GM21526 (cell line): Measurements from ENCODE around the gene CTDP1.

ENCODE experiments used
- ATAC-seq: cut with Tn5 transposase; IDR thresholded peaks from one replicate; pipeline ENCODE4 v1.9.1; 2021; ENCODE audit warnings: moderate library complexity; ENCODE audit not compliant: unreplicated experiment, low FRiP score

The CTDP1 gene

DNA sequence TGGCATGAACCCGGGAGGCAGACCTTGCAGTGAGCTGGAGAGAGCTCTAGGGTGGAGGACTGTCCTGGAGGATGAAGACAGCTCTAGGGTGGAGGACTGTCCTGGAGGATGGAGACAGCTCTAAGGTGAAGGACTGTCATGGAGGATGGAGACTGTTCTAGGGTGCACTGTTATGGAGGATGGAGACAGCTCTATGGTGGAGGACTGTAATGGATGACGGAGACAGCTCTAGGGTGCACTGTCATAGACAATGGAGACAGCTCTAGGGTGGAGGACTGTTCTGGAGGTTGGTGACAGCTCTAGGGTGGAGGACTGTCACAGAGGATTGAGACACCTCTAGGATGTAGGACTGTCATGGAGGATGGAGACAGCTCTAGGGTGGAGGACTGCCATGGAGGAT lies 97.1 kb downstream of the CTDP1 start:
- no peak for ATAC-seq

DNA sequence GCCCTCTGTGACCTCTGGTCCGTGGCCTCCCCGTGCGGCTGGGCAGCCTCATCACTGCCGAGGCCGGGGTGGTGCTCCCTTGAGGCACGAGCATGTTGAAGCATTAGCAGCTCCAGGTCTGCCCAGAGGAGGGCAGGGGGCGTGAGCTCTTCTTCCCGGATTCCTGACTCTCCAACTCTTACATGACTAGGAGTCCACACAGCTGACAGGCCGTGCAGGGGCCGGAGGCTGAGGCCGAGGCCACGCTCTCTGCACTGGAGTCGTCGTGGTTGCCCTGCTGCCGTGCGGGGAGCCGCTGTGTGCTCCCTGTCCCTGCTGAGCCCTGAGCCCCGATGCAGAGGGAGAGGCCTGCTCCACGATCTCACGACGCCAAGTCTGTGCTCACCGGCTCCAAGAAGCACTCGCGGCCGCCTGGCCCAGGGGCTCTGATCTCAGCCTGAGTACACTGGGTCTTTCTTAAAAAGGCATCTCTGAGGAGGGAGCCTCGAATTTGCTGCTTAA lies 98.7 kb downstream of the CTDP1 start:
- no peak for ATAC-seq

DNA sequence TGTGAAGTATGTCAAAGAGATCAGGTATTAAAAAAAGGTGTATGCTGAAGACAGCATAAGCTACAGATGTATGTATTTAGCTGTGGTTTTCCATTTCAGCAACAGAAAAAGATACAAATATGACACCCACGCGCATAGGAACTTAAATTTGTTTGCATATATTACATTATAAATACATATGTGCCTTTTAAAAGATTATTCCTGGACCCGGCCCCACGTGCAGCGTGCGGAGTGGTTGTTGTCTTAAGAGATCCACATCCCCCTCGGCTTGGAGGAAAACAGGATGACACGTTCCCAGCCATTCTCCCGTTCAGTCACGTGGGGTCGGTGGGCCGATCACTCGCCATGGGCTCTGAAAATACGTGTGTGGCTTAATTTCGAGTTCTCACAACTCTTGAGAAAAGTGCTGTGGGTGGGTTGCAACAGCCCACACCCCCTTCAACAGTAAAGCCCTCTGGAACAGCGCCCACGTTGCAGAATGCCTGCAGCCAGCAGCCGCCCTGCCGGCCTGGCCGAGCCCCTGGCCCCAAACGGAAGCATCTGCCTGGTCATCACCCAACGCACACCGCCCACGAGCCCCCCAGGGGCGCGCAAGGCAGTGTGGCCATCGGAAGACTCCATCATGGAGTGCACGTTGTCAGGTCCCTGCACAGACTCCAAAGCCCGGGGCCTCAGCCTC lies 99.6 kb downstream of the CTDP1 start:
- no peak for ATAC-seq

DNA sequence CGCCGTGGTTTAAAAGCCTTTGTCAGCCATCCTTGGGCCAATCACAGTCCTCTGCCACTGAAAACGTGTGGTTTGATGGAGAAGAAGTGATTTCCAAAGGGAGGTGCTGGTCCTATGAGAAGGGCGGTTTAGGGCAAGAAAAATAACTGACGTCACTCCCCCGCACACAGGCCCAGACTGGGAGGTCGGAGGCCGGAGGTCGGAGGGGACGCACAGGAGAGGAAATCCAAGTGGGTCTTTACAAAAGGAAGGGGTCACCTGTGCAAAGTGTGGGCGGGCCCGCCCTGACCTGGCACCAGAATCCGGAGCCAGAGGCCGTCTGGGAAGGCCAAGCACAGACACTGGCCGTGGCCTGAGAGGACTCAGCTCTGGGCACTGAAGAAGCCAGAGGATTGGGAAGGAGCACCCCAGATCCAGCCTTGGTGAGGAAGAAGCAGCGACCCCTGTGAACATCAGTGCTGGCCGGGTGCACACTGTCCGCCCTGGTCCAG lies 100.1 kb downstream of the CTDP1 start:
- ATAC-seq: no peak

DNA sequence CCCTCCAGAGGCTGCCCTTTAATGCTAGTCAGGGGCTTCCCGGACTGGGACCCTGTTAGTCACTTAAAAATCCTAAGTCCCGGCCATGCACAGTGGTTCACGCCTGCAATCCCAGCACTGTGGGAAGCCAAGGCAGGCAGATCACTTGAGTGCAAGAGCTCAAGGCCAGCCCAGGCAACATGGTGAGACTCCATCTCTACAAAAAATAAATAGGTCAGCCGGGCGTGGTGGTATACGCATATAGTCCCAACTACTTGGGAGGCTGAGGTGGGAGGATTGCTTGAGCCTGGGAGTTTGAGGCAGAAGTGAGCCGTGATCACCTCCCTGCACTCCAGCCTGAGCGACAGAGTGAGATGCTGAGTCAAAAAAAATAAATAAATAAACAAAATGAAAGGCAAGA lies 100.9 kb downstream of the CTDP1 start:
- ATAC-seq: no peak

DNA sequence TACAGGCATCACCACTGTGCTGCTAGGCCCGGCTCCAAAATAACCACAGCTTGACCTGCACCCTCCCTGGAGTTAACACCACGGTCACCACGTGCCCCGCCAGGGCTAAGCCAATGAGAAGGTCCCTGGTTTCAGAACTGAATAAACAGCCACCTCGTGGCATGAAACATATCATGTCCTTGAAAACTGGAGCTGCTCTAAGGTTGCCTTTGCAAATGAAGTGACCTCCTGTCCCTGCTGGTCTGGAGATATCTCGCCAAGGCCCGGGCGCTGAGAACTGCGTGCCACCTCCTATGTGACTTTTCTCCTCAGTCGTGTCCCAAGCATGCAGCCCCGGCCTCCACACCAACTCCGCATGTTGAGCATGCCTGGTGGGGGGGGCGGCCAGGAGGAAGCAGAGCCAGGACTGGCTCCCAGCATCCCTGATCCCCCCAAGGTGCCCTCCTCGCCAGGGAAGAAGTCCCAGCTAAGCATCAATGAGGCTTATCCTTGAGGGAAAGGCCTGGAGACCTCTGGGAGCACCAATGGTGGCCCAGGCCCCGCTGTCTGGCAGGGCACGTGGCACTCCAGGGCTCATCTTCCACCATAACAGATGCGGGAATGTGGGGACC lies 101.8 kb downstream of the CTDP1 start:
- ATAC-seq: no peak

DNA sequence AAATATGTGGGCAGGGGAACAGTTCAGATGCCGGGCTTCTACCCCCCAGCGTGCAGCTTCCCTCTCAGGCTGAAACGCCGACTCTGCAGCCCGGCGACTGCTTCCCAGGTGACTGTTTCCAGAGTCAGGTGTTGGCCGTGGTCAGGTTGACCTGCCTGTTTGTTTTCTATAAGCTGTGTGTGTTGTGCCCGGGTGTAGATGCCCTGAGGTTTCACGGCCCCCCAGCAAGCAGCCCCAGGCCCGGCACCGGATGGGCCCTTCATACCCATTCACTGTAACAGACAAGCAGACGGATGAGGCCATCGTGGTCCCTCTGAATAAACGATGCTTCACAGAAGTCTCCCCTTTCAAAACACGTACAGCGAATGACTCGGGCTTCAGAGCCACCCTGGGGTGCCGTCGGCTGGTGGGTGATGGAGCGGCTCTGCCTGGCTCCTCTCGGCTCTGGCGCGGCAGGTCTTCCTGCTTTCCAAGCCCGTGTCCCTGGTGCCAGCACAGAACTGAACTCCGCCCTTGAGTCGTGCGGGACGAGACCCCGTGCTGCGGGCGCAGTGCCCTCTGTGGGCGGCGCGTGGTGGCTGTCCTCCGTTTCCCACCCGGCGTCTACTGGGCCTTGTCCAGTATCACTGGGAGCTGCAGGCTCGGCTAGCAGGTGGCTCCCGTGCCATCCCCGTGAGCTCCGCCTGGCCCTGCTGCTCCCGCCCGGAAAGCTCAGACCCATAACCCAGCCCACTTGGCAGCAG lies 103.1 kb downstream of the CTDP1 start:
- no peak for ATAC-seq

DNA sequence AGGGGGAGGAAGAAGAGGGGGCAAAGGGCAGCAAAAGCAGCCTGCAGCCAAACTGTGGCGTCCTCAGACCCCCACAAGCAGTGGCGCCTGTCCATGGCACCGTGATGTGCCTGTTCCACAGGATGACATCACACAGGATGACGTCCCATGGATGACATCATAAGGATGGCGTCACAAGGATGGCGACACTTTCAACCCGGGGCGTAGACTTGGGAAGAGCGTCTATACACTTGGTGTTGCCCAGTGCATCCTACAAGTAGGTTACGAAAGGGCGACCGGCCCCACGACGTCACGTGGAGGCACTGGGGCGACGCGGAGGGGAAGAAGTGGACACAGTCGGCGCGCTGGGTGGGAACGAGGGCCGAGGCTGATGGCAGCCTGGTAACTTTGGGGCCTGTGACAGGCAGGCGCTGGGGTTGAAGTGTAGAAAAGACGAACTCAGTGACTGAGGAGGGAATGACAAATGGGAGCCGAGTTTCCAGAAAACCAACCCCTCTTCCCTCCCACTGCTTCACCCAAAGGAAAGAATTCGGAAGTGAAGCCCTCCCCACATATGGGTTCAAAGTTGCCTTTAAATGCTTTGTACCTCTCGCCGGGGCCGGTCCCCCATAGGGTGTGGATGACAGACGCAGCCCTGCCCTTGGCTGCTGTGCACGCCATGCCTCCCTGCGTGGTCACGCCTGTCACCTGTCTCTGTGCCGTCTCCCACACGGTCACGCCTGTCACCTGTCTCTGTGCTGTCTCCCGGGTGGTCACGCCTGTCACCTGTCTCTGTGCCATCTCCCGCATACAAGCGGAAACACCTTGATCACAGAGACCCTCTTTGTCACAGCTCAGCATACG lies 104.7 kb downstream of the CTDP1 start:
- ATAC-seq: no peak

DNA sequence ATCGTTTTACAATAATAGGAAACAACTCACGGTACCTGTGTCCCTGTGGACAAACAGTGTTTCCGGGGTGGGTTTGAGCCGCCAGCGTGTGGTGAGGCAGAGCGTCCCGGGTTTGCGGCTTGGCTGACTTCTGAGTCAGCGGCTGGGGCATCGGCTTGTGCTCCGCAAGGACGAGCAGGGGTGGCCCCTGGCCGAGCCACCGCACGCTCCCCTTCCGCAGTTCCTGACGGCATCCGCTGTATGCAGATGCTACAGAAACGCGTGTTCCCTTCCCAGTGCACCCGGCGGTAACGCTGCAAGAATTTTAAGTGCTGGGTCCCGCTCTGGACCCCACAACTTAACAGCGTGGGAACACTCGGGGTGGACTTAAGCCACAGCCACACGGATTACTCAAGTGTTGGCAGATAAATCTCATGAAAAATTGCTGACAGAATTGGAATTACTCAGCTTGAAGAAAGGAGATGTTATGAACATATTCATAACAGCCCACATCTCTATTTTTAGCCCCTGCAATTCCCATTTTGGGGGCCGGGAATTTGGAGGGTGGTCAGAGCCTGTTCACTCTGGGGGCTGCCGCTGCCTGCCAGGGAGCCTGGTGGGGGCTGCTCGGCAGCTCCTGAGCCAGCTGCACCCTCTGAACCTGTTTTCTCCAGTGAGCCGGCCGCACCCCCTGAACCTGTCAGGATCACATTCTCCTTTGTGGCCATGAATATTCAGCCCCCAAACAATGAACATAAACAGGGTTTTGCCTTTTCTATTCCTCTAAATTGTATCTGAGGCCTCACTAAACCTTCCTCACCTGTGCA lies 105.6 kb downstream of the CTDP1 start:
- ATAC-seq: no peak

DNA sequence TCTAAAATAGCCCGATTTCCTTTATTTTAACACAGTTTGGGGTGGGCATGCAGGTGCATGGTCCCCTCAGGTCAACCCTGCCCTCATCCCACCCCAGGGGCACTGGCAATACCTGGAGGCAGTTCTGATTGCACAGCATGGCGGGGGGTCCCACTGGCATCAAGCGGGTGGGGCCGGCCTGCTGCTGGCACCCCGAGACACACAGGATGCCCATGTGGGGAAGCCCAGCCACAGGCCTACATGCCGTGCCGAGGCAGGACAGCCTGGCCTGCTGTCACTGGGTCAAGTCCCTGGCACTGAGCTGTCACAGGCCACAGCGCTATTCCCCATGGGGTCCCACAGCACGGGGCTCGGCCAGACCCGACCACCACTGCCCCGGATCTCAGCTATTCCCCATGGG lies 106.2 kb downstream of the CTDP1 start:
- ATAC-seq: no peak

DNA sequence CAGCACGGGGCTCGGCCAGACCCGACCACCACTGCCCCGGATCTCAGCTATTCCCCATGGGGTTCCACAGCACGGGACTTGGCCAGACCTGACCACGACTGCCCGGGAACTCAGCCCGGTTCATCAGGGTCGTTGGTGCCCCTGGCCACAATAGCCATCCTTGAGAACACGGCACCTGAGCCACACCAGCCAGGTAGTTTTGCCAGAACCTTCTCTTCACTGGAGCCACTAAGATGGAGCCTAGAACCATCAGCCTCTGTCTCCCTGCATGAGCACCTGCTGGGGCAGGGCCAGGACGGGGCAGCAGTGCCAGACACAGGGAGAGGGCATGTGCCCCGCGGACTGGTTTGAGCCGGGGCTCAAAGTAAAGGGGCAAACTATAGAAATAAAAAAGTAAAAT lies 106.7 kb downstream of the CTDP1 start:
- ATAC-seq: no peak

DNA sequence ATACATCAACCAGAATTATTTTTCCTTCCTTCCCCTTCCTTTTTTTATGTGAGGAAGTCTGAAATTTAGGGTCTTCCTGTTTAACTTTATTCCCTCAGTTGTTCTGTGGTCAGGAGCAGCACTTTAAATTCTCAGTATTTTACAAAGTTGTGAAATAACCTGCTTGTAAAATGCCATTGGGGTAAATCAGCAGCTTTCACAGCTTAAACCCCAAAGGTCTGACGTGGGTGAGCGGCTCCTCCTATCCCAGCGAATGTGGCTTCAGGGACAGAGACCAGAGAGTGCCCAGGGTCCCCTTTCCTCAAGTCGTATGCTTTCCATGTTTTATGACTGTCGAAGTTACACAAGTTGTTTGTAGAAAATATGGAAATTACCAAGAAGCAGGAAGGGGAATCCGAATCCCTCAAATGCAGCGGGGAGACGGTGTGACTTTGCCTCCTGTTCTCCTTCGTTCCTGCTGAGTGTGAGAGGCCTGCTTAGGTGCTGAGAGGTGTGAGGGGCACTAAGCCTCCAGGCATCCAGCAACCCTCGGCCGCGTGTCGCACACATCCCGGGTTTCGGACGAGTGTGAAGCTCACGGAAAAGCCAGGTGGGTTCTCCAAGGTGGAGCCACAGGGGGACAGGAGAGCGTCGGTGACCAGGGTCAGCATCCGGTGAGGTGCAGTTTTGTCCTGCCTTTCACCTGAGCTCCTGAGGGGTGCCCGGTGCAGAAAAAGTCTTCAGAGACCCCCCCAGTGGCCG lies 107.4 kb downstream of the CTDP1 start:
- ATAC-seq: no peak

DNA sequence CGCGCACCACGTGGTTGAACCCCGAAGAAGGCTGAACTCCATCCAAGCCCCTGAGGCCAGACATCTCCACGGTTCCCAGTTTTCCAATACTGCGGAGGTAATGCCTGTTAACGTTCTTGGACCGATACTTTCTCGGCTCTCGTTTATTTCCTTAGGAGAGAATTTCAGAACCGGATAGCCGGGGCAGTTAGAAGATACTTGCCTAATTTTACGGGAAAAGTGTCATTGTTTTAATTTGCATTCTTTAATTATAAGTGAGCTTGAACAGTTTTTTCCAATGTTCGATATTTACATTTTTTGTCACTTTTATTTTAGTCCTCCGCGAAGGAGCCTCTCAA lies 107.9 kb downstream of the CTDP1 start:
- no peak for ATAC-seq

DNA sequence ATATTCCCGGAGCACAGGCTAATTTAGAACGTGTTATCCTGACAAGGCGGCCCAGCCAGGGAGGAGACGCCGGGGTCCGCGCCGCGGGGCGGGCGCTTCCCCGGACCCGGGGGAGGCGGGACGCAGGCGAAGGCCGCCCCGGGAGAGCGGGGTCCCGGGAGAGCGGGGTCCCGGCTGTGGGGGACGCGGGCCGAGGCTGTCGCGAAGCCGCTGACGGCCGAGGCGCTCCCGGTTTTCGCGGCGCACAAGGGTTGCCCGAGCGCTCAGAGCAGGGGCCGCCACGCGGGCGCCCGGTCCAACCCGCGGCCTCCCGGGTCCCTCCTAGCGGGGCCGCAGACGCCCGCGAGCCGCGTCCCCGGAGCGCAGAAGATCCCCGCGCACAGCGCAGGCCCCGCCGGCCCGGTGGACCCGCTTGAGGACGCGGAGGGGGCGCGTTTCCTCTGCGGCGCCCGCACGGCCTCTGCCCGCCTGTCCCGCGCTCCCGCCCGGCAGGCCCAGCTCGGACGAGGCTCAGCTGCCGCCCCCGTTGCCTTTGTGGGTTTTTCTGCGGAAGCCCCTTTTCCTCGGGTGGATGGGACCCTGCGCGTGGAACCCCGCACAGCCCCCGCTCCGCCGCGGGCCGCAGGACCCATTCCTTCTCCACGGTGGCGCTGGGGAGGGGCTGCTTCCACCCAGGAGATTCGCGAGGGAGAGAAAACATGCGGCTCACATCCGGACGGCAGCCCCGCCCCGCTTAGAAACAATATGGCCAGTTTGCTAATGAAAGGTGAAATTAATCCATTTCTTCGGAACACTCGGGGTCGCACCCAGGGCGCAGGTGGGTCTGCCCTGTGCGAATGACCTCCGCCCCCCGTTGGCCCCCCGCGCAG lies 108.5 kb downstream of the CTDP1 start:
- ATAC-seq: no peak

DNA sequence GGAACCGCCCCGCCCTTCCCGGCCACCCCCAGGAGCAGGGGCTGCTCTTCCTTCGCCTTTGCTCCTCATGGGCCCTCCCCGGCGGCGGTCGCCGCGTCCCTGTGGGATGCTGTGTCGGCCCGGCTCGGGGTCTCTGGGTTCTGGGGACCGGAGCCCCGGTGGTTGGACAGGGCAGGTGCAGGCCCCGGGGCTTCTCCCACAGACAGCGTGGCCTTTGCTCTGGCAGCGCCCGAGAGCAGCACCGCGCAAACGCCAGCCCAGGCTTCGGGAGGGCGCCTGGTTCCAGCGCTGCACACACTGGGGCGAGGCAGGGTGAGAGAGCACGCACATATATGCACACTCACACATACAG lies 109.1 kb downstream of the CTDP1 start:
- ATAC-seq: no peak

DNA sequence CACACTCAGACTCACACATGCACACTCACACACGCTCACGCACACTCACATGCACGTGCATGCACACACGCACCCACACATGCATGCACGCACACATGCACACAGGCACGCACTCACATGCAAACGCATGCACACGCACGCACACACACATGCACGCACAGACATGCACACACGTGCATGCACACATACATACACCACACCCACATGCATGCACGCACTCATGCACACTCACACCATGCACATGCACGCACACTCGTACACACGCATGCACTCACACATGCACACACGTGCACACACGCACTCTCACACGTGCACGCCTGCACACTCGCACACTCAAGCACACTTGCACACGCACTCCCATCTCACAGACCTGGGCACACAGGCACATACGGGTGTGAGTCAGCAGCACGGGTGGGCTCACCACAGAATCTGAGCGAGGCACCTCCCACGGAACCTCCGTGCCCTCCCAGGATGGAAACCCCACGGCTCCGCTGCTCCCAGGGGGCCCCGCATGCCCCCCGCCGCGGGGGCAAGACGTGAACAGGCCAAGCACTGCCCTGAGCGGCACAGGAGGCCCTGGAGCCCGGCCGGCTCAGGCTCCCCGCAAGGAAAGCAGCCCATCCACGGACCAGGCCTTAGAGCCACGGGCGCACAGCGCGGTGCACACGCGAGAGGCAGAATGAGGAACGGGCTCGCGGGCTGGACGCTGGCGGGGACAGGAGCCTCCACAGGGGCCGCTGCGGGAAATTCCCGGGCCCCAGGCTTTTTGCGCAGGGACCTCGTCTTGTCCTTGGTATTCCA lies 109.7 kb downstream of the CTDP1 start:
- no peak for ATAC-seq
